Activated B cell treated with CpG ODN at 0.5 μM for 24 hours (primary cell): ENCODE measurements around the gene L3MBTL3. TPM values are rescaled to one million over a fixed set of nuclear protein-coding genes. Genes with fewer than 3 reads are reported as not detected.

Experiments
- ATAC-seq: fragments of 200-7000 bp; cut with Tn5 transposase; one replicate; pipeline ENCODE4 v1.10.0; 2021; ENCODE audit warnings: low read depth, mild to moderate bottlenecking, moderate library complexity
- CTCF ChIA-PET: fragments of 350-600 bp; sonication (Branson Sonifier 250); formaldehyde crosslinking; loops from one replicate; lab custom pipeline; 2021; ENCODE audit warnings: antibody characterized with exemption; lab: Charles Lee
- POLR2A ChIA-PET: fragments of 350-600 bp; sonication (Branson Sonifier 250); formaldehyde crosslinking; loops from one replicate; lab custom pipeline; 2021; ENCODE audit warnings: antibody characterized with exemption; lab: Charles Lee
- DNase-seq: peaks from one replicate; pipeline ENCODE4 v3.0.0; 2022
- H3K27ac Mint-ChIP-seq: one replicate; pipeline ENCODE4 v1.8.0; 2020; ENCODE audit warnings: mixed read lengths
- H3K27me3 Mint-ChIP-seq: one replicate; pipeline ENCODE4 v1.8.0; 2021; ENCODE audit warnings: mixed read lengths
- H3K36me3 Mint-ChIP-seq: one replicate; pipeline ENCODE4 v1.8.0; 2021; ENCODE audit warnings: low read depth, mixed read lengths
- H3K4me1 Mint-ChIP-seq: one replicate; pipeline ENCODE4 v1.8.0; 2021; ENCODE audit warnings: mixed read lengths
- H3K4me3 Mint-ChIP-seq: one replicate; pipeline ENCODE4 v1.8.0; 2020; ENCODE audit warnings: mild to moderate bottlenecking, mixed read lengths
- H3K9me3 Mint-ChIP-seq: one replicate; pipeline ENCODE4 v1.8.0; 2020; ENCODE audit warnings: mixed read lengths
- intact Hi-C: fragments of 100-400 bp; cut with micrococcal nuclease; formaldehyde crosslinking; loops from one replicate; pipeline ENCODE4 v1.15.1; 2024
- total RNA-seq: library from RNA; stranded (reverse); gene quantifications from 2 replicates; pipeline ENCODE4 v1.2.3, GENCODE V29; 2022
- TF ChIP-seq, protein P1 (sequence below): fragments of 200-600 bp; IDR thresholded peaks from one replicate; pipeline ENCODE4 v1.8.0; 2022; ENCODE audit warnings: antibody characterized with exemption, mild to moderate bottlenecking

The L3MBTL3 gene
- total RNA-seq, 1 donor from 2014 or later: 30.4 TPM

DNA sequence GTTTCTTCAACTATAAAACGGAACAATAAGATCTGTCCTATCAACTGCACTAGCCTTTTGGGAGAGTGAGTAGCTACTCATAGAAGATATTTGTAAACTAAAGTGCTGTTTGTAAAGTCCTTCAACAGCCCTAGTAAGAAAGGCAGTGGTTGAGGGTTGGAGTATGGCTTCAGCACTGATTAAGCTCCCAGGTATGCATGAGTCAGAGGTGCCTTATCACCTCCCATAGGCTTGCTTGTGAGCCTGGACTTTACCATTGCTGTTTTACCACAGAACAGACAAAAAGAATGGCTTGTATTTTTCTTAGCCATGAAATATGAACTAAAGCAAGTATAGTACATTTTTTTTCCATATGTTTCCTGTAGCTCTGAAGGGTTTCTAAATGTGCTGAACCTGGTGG, 160.3 kb downstream of the L3MBTL3 start:
- Mint-ChIP-seq H3K27me3 (no peaks in the 10 kb centered on the region), H3K27ac (no peak overlapping the region), H3K36me3 (no peaks in the 10 kb centered on the region), H3K4me1 (peaks cover 3% of the 10 kb centered on the region), H3K9me3 (no peaks in the 10 kb centered on the region), H3K4me3 (no peak overlapping the region)
- ChIA-PET POLR2A (no interaction called here), CTCF (no interaction called here)
- no peak for DNase-seq
- TF ChIP-seq, protein P1, sequence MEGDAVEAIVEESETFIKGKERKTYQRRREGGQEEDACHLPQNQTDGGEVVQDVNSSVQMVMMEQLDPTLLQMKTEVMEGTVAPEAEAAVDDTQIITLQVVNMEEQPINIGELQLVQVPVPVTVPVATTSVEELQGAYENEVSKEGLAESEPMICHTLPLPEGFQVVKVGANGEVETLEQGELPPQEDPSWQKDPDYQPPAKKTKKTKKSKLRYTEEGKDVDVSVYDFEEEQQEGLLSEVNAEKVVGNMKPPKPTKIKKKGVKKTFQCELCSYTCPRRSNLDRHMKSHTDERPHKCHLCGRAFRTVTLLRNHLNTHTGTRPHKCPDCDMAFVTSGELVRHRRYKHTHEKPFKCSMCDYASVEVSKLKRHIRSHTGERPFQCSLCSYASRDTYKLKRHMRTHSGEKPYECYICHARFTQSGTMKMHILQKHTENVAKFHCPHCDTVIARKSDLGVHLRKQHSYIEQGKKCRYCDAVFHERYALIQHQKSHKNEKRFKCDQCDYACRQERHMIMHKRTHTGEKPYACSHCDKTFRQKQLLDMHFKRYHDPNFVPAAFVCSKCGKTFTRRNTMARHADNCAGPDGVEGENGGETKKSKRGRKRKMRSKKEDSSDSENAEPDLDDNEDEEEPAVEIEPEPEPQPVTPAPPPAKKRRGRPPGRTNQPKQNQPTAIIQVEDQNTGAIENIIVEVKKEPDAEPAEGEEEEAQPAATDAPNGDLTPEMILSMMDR: no peak
- intact Hi-C loops: no loop called here
- ATAC-seq: no peak

GRCh38 chr6:130182466-130182865, 164.1 kb downstream of the L3MBTL3 start:
- Mint-ChIP-seq H3K4me3 (no peak overlapping the region), H3K4me1 (peaks cover 10% of the 10 kb centered on the region), H3K36me3 (no peaks in the 10 kb centered on the region), H3K27ac (no peak overlapping the region), H3K9me3 (no peaks in the 10 kb centered on the region), H3K27me3 (no peaks in the 10 kb centered on the region)
- CTCF ChIA-PET: no interaction called here
- DNase-seq (no peak), ATAC-seq (no peak)
- POLR2A ChIA-PET: no interaction called here
- intact Hi-C loops: no loop called here
- TF ChIP-seq, protein P1: no peak

DNA sequence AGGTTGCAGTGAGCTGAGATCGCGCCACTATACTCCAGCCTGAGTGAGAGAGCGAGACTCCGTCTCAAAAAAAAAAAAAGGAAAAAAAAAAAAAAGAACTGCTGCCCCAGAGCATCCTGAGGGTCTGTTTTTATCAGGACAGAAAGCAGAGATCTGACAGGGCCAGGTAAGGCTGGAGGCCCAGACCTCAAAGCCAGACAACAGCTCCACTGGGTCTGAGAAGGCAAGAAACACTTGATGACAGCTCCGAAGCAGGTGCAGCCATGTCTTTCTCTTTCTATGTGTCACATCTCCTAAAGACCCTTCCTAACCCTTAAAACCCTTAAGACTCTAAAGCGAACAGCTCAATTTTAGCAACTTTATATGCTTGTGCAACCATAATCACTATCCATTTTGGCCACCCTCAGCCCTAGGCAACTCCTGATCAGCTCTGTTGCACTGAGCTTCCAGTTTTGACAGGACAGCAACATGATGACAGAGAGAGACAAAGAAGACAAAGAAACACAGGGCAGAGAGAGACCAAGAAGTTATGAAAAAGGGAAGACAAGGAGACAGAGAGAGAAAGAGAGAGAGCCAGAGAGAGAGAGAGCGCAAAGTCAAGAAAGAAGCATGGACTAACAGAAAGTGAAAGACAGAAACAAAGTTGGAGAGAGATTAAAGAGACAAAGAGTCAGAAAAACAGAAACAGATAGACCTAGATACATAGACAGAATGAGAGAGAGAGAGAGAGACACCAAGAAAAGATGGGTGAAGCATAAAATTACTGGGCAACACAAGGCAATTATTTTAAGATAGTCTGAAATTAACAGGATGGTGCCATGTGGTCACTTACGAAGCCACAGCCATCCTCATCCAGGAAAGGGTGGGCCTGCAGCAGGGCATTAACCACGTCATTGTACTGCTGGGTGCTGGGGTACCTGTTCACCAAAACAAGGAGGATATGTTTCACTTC, 165.2 kb downstream of the L3MBTL3 start:
- no peaks in the 10 kb centered on the region for H3K36me3 Mint-ChIP-seq
- DNase-seq (no peak), ATAC-seq (no peak)
- intact Hi-C loops: no loop called here
- ChIA-PET CTCF (interaction anchor here (0.6 kb wide), 1 partner anchor 18 kb away, joined by 4 read pairs; no protein-coding TSS in a partner anchor), POLR2A (no interaction called here)
- TF ChIP-seq, protein P1: no peak
- H3K27me3 Mint-ChIP-seq: no peaks in the 10 kb centered on the region
- peaks cover 10% of the 10 kb centered on the region for H3K4me1 Mint-ChIP-seq
- no peak overlapping the region for H3K27ac Mint-ChIP-seq
- no peaks in the 10 kb centered on the region for H3K9me3 Mint-ChIP-seq
- no peak overlapping the region for H3K4me3 Mint-ChIP-seq

GRCh38 chr6:130185658-130186057, 167.3 kb downstream of the L3MBTL3 start:
- Mint-ChIP-seq H3K4me1 (peaks cover 10% of the 10 kb centered on the region), H3K36me3 (no peaks in the 10 kb centered on the region), H3K4me3 (no peak overlapping the region), H3K9me3 (no peaks in the 10 kb centered on the region), H3K27ac (no peak overlapping the region), H3K27me3 (no peaks in the 10 kb centered on the region)
- DNase-seq (no peak), ATAC-seq (no peak)
- POLR2A ChIA-PET: no interaction called here
- CTCF ChIA-PET: no interaction called here
- TF ChIP-seq, protein P1: no peak
- intact Hi-C loops: no loop called here

DNA sequence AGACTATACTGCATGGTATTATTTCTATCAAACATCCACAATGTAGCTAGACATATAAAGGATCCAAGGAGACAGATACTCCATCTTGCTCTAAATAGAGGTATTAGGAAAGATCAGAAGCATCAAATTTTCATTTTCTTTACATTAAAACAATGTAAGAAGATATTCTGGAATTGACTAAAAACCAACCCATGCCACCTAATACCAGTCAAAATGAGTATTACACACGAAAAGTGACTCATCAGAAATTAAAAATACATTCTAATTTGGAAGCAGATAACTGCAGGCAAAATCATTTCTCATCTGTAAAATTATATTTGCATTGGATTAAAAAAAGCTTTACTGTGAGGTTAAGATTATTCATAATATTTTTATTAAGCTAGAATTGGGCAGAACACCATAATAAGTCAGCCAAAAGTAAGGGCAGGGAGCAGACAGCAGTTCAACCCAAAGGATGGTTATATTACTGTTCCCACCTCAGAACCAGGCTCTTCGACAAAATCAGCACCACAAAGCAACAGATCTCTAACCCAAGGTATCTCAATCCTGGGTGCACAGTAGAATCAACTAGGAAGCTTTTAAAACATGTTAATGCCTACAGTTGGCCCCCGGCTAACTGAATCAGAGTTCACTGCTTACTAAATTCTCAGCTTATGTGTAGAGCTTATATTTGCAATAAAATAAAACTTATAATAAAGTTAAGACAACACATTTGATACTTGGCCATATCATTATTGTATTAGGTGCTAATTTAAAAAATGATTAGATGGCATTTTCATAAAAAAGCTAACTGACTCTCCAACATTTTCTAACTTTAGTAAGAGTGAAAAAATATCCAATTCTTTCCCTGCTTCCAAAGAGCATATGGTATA, 169.2 kb downstream of the L3MBTL3 start:
- intact Hi-C loops: no loop called here
- ChIA-PET CTCF (no interaction called here), POLR2A (no interaction called here)
- Mint-ChIP-seq H3K4me1 (peaks cover 24% of the 10 kb centered on the region), H3K27ac (no peak overlapping the region), H3K9me3 (no peaks in the 10 kb centered on the region), H3K4me3 (no peak overlapping the region), H3K36me3 (no peaks in the 10 kb centered on the region), H3K27me3 (no peaks in the 10 kb centered on the region)
- no peak for ATAC-seq
- no peak for DNase-seq
- TF ChIP-seq, protein P1: no peak
